Spleen (tissue), 7 donors: ENCODE data around the gene ACAD9.

Experiments used
- POLR2A ChIP-seq, 3 donors: fragments of 450-650 bp; IDR thresholded peaks; one replicate each; pipeline ENCODE4 v1.5.1; 2017; ENCODE audit warnings: antibody characterized with exemption in 3 of 3, mild to moderate bottlenecking in 1 of 3
- POLR2AphosphoS5 ChIP-seq, 3 donors: sonication (generic); formaldehyde crosslinking; IDR thresholded peaks; one replicate each; pipeline ENCODE4 v1.5.1; 2017; ENCODE audit warnings: antibody characterized with exemption in 3 of 3
- TF ChIP-seq, protein P1 (sequence below), 11 experiments: fragments of 200-600 bp in 7 of 11; fragments of 450-650 bp in 4 of 11; sonication (generic) in 4 of 11; IDR thresholded peaks in 8 of 11; conservative IDR thresholded peaks in 3 of 11; 1 replicate in 7 of 11; 2 replicates in 4 of 11; pipeline versions ENCODE4 v1.4.0 to v1.8.0; 2016 to 2021; ENCODE audit warnings: antibody characterized with exemption in 11 of 11, inconsistent platforms in 4 of 11, mild to moderate bottlenecking in 1 of 11
- donor health status: DM: no; HTN: no; CAD: no; lungs with moderate emphysema.
- donor health status: DM: no; HTN: no; CAD: no.
- donor health status: DM: no; HTN: no; CAD: no.

DNA sequence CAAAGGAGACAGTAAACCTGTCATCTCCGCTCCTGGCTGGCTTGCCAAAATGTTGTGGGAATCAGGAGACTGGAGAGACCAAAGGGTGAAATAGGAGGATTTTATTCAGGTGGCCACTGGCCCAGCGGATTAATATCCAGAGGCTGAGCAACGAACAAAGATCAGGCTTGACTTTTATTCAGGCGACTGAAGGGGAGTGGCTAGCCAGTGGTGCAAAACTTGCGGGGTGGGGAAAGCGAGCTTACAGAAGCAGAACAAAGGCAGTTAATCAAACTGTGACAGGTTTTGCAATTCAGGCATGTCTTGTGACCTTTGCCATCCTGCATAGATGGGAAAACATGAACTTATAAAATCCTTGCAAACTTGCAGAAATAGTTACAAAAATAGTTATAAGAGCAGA is 19.8 kb upstream of the ACAD9 start:
- TF ChIP-seq POLR2A (IDR thresholded peaks at IDR 0.05), result no peak
- TF ChIP-seq, protein P1, sequence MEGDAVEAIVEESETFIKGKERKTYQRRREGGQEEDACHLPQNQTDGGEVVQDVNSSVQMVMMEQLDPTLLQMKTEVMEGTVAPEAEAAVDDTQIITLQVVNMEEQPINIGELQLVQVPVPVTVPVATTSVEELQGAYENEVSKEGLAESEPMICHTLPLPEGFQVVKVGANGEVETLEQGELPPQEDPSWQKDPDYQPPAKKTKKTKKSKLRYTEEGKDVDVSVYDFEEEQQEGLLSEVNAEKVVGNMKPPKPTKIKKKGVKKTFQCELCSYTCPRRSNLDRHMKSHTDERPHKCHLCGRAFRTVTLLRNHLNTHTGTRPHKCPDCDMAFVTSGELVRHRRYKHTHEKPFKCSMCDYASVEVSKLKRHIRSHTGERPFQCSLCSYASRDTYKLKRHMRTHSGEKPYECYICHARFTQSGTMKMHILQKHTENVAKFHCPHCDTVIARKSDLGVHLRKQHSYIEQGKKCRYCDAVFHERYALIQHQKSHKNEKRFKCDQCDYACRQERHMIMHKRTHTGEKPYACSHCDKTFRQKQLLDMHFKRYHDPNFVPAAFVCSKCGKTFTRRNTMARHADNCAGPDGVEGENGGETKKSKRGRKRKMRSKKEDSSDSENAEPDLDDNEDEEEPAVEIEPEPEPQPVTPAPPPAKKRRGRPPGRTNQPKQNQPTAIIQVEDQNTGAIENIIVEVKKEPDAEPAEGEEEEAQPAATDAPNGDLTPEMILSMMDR (IDR thresholded peaks at IDR 0.05 in 8 of 11, conservative IDR thresholded peaks at IDR 0.05 in 3 of 11), result no peak
- TF ChIP-seq POLR2AphosphoS5 (IDR thresholded peaks at IDR 0.05), result no peak
